Stimulated activated CD4-positive, alpha-beta T cell treated with anti-CD3 and anti-CD28 coated beads, Interleukin-4, amount 100 ng/mL, for 24 hours (primary cell): ENCODE data around the gene PSMD1.

Experiments
- DNase-seq: peaks from one replicate; pipeline ENCODE4 v3.0.0-alpha.2; 2020

PSMD1 gene

GRCh38 chr2:231219289-231219688 is 162.6 kb downstream of the PSMD1 start:
- no peak for DNase-seq

GRCh38 chr2:231221761-231222160 is 165.1 kb downstream of the PSMD1 start:
- no peak for DNase-seq
